ENCODE data around the gene MARCHF6. TPM values are rescaled to one million over a fixed set of nuclear protein-coding genes. Genes with fewer than 3 reads are reported as not detected.

MARCHF6 gene
- total and polyA plus RNA-seq, 9 of the 15 experiments (the other 6 are each of a cell fraction or from before 2014, with no cell fraction given) = 74.1 to 456 (median 116) TPM

DNA sequence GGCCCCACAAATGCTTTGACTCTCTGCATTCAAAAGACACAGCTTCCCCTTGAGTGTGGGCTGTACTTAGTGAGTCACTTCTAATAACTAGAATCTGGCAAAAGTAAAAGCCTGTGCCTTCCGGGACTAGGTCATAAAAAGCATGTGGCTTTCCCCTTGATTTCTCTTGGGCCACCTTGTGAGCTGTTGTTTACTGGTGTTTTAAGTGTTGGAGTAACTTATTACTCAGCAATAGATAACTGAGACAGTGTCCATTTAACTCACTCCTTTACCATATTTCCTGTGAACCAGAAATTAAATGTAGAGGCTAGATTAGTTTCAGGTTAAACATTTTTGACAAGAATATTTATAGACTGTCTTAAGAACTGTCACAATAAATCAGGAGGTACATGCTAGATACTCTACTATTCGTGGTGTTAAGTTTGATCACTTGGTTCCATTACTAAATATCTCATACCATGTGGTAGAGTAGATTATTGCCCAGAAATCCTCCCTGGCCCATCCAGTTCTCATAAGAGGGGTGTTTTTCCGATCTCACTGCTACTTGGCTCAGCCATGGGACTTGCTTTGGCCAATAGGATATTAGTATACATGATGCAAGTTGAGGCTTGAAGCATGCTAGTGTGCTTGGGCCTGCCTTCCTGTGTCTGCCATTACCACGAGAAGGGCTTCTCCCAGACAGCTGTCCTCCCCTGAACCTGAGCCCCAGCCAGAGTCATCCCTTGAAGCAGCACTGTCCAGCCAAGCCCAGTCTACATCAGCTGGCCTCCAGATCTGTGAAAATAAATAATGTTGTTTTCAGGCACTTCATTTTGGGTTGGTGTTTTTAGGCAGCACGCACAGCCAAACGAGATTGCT, 35.4 kb upstream of the MARCHF6 start (continued):
- TF ChIP-seq, protein P1, sequence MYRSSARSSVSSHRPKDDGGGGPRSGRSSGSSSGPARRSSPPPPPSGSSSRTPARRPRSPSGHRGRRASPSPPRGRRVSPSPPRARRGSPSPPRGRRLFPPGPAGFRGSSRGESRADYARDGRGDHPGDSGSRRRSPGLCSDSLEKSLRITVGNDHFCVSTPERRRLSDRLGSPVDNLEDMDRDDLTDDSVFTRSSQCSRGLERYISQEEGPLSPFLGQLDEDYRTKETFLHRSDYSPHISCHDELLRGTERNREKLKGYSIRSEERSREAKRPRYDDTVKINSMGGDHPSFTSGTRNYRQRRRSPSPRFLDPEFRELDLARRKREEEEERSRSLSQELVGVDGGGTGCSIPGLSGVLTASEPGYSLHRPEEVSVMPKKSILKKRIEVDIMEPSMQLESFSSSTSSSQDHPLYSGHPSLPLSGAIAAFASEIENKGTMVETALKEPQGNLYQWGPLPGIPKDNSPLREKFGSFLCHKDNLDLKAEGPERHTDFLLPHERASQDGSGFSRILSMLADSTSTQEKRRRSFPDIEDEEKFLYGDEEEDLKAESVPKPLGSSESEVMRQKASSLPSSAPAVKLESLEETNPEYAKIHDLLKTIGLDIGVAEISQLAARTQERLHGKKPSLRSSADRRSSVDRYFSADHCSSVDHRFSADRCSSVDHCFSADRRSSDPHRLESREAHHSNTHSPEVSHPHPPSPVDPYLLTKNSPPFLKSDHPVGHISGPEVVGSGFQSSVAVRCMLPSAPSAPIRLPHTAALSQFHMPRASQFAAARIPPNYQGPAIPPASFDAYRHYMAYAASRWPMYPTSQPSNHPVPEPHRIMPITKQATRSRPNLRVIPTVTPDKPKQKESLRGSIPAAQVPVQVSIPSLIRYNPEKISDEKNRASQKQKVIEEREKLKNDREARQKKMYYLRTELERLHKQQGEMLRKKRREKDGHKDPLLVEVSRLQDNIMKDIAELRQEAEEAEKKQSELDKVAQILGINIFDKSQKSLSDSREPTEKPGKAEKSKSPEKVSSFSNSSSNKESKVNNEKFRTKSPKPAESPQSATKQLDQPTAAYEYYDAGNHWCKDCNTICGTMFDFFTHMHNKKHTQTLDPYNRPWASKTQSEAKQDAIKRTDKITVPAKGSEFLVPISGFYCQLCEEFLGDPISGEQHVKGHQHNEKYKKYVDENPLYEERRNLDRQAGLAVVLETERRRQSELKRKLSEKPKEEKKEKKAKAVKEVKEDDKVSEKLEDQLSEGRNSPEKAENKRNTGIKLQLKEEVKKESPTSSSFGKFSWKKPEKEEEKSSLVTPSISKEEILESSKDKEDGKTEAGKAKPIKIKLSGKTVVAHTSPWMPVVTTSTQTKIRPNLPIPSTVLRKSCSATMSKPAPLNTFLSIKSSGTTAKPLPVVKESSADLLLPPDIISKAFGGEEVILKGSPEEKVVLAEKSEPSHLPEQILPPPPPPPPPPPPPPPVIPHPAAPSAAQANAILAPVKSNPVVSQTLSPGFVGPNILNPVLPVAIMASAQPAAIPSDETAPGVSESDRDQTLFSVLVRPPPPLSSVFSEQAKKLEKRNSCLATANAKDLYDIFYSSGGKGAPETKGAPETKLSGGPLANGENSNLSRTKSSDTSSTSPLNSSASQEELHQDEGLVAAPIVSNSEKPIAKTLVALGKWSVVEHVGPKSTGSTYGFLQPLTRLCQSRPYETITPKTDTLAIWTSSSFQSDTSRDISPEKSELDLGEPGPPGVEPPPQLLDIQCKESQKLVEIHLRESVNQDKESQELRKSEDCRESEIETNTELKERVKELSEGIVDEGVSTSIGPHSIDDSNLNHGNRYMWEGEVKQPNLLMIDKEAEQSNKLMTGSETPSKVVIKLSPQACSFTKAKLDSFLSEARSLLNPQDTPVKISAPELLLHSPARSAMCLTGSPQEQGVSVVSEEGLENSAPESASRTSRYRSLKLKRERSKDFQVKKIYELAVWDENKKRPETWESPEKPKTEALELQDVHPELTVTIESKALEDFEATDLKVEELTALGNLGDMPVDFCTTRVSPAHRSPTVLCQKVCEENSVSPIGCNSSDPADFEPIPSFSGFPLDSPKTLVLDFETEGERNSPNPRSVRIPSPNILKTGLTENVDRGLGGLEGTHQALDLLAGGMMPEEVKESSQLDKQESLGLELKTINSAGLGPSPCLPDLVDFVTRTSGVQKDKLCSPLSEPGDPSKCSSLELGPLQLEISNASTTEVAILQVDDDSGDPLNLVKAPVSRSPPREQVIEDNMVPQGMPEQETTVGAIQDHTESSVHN (IDR thresholded peaks at IDR 0.05; ENCODE audit: borderline replicate concordance in 1 of 2, low read depth in 1 of 2) = no peak; a peak in 1 of 4 replicates
- TF ChIP-seq SMARCA5 (IDR thresholded peaks at IDR 0.05) (no peak), ELF4 (CRISPR knock-in tag; IDR thresholded peaks at IDR 0.05) (no peak), NFIC (IDR thresholded peaks at IDR 0.05) (no peak), HDAC2 (IDR thresholded peaks at IDR 0.05) (no peak), TAL1 (IDR thresholded peaks at IDR 0.05) (no peak), ARNT (IDR thresholded peaks at IDR 0.05) (peak in 1 of 2 experiments; percentile 46; a peak in 1 of 4 replicates), BMI1 (IDR thresholded peaks at IDR 0.05; ENCODE audit: low read length) (no peak), MCM2 (IDR thresholded peaks at IDR 0.05; ENCODE audit: low read depth) (no peak), NFE2L1 (tag; IDR thresholded peaks at IDR 0.05; ENCODE audit: borderline replicate concordance, low read depth) (no peak), RBM39 (optimal IDR thresholded peaks at IDR 0.05; ENCODE audit: low read depth, low read length) (no peak), TCF3 (CRISPR knock-in tag; IDR thresholded peaks at IDR 0.05) (peak; percentile 58)
- TF ChIP-seq, protein P2, sequence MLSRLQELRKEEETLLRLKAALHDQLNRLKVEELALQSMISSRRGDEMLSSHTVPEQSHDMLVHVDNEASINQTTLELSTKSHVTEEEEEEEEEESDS (CRISPR knock-in tag; IDR thresholded peaks at IDR 0.05) = no peak
- TF ChIP-seq, protein P3, sequence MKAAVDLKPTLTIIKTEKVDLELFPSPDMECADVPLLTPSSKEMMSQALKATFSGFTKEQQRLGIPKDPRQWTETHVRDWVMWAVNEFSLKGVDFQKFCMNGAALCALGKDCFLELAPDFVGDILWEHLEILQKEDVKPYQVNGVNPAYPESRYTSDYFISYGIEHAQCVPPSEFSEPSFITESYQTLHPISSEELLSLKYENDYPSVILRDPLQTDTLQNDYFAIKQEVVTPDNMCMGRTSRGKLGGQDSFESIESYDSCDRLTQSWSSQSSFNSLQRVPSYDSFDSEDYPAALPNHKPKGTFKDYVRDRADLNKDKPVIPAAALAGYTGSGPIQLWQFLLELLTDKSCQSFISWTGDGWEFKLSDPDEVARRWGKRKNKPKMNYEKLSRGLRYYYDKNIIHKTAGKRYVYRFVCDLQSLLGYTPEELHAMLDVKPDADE (conservative IDR thresholded peaks at IDR 0.05; ENCODE audit: control insufficient read depth, low read depth, low read length) = no peak
- TF ChIP-seq, protein P4, sequence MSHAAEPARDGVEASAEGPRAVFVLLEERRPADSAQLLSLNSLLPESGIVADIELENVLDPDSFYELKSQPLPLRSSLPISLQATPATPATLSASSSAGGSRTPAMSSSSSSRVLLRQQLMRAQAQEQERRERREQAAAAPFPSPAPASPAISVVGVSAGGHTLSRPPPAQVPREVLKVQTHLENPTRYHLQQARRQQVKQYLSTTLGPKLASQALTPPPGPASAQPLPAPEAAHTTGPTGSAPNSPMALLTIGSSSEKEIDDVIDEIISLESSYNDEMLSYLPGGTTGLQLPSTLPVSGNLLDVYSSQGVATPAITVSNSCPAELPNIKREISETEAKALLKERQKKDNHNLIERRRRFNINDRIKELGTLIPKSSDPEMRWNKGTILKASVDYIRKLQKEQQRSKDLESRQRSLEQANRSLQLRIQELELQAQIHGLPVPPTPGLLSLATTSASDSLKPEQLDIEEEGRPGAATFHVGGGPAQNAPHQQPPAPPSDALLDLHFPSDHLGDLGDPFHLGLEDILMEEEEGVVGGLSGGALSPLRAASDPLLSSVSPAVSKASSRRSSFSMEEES (CRISPR knock-in tag; IDR thresholded peaks at IDR 0.05) = no peak
